HG03457 (cell line): ENCODE measurements around the gene ARMC8.

ENCODE experiments used
- ATAC-seq: cut with Tn5 transposase; IDR thresholded peaks from one replicate; pipeline ENCODE4 v1.9.1; 2021; ENCODE audit warnings: moderate number of reproducible peaks; ENCODE audit not compliant: unreplicated experiment

ARMC8 gene

DNA sequence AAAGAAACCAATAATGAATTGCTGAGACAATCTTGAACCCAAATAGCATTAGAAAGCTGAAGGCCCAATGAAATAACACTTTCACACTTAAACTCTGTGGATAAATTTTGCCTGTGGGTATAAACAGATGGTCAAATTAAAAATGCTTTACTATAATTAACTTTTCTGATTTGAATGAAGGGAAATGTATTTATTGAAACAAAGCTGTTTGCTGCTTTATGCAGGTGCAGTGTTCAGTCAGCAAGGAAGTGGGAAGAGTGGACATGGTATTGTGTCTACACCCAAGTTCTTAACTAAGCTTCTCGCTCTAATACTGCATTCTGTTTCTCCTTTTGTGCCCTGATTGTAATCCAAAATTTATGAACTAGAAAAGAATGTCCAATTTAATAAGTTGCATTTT is 110.8 kb downstream of the ARMC8 start:
- no peak for ATAC-seq

- no peak for ATAC-seq
Observed at GRCh38 chr3:138300647-138301046, 113.5 kb downstream of the ARMC8 start.

- ATAC-seq, result no peak
Observed at GRCh38 chr3:138303474-138303873, 116.4 kb downstream of the ARMC8 start.

GRCh38 chr3:138307899-138308298 is 120.8 kb downstream of the ARMC8 start:
- ATAC-seq, result no peak

DNA sequence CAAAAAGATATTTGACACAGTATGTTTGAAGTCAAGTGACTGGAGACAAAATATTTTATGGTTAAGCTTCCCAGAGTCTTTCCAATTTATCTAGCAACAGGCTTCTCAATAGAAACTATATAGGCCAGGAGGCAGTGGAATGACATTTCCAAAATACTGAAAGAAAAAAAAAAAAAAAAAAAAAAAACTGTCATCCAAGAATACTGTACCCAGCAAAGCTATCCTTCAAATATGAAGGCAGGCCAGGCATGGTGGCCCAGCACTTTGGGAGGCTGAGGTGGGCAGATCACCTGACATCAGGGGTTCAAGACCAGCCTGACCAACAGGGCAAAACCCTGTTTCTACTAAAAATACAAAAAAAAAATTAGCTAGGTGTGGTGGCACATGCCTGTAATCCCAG is 121.7 kb downstream of the ARMC8 start:
- no peak for ATAC-seq

- no peak for ATAC-seq
Observed at GRCh38 chr3:138310494-138310893, 123.4 kb downstream of the ARMC8 start.

DNA sequence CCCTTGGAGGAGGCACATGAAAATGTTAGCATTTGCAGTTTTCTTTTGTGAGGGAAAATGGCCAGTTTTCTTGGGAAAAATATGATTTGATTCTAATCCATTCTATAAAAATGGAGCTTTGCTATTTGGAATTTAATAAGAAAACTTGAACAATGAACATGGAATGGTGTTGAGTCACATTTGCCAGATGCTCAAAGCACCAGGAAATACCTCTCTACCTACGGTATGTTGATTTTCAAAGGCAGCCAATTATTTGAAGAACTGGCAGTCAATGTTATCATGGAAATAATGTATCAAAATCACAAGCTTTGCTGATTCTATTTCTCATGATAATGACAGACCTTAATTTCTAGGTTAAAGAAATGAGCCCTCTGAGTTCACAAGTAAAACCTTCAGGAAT is 127.7 kb downstream of the ARMC8 start:
- ATAC-seq, result no peak

DNA sequence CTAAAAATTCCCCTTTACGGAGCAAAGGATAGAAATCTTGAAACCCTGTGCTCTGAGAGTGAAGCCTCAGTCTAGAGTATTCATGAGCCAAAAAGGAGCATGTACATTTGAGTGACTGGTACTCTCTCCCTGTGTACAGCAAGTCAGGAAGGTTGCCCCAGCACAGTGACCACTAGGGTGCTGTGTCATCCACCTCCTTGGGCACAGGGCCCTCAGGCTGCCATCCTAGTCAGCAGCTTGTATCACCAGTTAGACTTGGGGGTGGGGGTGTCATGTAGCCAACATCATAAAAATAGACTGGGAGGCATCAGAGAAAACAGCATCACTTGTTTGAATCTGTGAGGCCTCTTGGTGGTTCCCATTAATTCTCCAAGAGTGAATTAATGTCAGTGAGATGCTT is 130.6 kb downstream of the ARMC8 start:
- no peak for ATAC-seq

- ATAC-seq, result no peak
Observed at GRCh38 chr3:138323971-138324370, 136.9 kb downstream of the ARMC8 start.

DNA sequence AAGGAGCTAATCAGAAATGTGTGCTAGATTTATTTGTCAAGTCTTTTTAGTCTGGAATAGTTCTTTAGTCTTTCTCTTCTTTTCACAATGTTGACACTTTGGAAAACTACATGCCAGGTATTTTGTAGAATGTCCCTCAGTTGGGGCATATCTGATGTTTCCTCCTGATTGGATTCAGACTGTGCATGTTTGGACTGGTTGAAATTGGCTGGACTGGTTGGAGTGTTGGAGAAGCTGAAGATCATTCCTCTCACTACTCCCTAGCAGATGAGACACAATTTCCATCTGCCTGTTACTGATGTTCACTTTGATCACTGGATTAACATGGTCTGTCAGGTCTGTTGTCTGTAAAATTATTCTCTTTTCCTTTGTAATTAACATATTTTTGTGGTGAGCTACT is 138.9 kb downstream of the ARMC8 start:
- no peak for ATAC-seq

DNA sequence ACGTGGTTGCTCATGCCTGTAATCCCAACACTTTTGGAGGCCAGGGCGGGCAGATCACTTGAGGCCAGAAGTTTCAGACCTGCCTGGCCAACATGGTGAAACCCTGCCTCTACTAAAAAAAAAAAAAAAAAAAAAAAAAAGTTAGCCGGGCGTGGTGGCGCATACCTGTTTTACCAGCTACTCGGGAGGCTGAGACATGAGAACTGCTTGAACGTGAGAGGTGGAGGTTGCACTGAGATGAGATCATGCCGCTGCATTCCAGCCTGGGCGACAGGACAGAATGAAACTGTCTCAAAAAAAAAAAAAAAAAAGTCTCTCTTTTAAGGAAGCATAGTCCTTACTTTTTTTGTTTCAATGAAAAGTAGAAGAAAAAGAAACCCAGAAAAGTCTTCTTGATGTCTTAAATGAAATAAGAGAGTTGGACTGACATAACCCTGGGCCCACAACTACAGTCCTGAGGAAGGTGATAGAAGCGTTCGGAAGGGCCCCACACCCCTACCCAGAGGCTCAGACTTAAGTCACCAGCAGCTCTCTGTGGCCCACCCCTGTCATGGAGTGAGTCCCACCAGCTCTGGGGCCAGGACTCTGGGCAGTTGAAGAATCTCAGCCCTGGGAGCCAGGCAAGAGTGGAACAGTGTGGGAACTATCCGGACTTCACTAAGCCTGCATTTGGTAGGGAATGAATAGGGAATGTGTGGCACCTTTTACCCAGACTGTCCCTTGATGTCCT is 139.9 kb downstream of the ARMC8 start:
- ATAC-seq, result no peak

- ATAC-seq, result no peak
Observed at GRCh38 chr3:138327831-138328230, 140.7 kb downstream of the ARMC8 start.

DNA sequence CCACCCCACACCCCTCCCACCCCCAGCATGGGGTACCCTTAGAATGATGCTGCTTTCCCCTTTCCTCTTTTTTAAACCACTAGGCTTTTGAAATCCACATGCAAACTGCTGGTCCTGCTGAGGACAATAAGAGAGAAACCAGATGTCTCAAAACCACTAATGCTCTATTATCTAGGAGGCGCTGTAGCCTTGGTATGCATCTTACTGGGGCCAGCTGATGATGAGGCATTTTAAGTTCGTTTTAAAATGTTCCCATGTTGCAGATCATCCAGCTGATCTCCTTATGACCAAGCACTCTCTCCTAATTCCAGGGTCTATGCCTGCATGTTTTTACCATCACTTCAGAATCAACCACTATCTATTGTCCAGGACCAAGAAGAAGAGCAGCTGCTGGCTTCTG is 141.2 kb downstream of the ARMC8 start:
- no peak for ATAC-seq

- ATAC-seq, result peak; percentile 51
Observed at GRCh38 chr3:138329127-138329983, 142.3 kb downstream of the ARMC8 start, which contains the start of gene NME9. Gene NME9 (minus strand): TSS chr3:138329851. CDS start chr3:138329335, 516 bp downstream.

DNA sequence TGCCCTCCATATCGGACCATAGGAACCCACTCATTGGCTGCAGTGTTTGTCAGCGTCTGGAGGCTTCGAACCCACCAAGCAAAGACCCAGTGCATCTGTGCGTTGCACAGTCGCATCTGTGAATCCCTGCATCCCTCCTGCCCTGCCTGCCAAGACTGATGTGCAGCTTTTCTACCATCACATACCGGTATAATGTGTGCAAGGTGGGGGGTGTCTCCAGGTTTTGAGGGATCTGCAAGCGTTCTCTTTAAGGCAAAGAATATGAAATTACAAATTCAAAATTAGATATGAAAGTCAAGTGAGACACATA is 142.8 kb downstream of the ARMC8 start:
- no peak for ATAC-seq

DNA sequence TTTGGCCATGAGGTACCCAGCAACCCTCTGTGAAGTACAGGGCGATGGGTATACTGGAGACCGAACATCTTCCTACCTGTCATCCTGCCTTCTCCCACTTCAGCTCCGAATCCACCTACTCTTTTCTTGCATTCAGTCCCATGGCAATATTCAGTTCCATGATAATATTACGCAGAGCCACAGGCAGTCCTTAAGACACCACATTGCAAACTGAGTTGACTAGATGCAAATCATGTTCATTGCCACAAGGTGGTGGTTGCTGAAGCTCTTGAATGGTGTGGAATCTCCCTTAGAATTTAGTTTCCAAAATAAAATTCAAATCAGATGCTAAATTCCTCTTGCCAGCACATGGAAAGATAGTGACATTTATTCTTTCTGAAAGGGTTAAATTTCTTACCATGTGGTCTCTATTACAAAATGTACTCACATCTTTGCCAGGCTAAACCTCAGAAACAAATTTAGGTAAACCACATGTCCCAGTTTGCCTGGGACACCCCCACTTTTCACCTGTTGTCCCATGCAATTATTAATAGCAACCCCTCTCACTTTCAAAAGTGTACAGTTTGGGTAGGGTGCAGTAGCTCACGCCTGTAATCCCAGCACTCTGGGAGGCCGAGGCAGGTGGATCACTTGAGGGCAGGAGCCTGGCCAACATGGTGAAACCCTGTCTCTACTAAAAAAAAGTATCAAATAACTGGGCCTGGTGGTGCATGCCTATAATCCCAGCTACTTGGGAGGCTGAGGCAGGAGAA is 144.2 kb downstream of the ARMC8 start:
- ATAC-seq, result no peak

GRCh38 chr3:138332472-138333073 is 145.5 kb downstream of the ARMC8 start:
- ATAC-seq, result no peak

DNA sequence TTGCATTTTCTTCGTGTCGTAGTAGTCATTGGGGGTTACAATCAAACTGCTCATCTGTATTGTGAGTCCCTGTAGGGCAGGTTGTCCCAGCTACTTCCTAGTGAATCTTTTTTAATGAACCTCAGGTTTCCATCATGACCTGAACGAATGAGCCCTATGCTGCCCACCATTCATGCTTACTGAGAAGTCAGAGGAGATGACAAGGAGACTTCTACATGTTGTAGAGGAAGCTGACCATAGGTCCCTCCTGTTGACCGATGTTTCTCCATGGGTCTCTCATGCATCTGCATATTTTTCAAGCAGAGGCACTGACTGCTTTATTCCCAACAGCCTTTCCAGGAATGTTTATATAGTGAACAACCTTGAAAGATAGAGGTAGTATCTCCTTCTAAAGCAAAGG is 147.5 kb downstream of the ARMC8 start:
- ATAC-seq, result no peak

DNA sequence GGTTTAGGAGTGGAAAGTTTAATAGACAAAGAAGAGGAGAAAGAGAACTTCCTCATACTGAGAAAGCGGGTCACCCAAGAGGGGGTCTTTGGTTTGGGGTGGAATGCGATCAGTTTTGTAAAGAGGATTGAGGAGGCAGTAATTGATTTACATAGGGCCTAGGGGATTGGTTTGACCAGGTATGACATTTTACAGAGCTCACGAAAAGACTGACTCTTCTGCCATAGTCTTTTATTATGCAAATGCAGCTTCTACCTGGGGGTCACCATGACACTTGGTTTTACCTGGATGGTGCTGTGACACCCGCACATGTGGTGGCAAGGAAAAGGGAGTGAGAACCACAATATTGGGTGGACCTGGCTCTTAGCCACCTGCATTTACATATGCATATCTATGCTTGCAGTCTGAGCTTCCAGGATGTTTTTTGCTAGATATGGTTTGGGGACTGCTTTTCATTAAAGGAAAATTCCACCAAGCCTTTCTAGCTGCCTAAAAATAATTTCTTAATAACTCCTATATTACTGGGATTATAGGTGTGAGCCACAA is 149.4 kb downstream of the ARMC8 start:
- ATAC-seq, result no peak

- ATAC-seq, result no peak
Observed at GRCh38 chr3:138338244-138338643, 151.1 kb downstream of the ARMC8 start.

GRCh38 chr3:138338811-138339210 is 151.7 kb downstream of the ARMC8 start:
- no peak for ATAC-seq
